MCF 10A (cell line): ENCODE measurements around the gene TRIM8. TPM values are rescaled to one million over a fixed set of nuclear protein-coding genes. Genes with fewer than 3 reads are reported as not detected.

Experiments used
- BruUV-seq: library from RNA; stranded (reverse); fragments of 400-500 nt; replicated peaks from 2 replicates; lab custom pipeline; 2021; lab: Mats Ljungman, UMichigan
- CTCF ChIA-PET: fragments of 300-600 bp; sonication (Branson Sonifier 250); formaldehyde crosslinking; extraction: SDS; loops from one replicate; lab custom pipeline; 2021; ENCODE audit warnings: antibody characterized with exemption, inconsistent platforms; lab: Yijun Ruan, JAX
- POLR2A ChIA-PET: fragments of 300-600, 350-650 bp; sonication (Branson Sonifier 250); formaldehyde crosslinking; extraction: SDS; loops from one replicate; lab custom pipeline; 2020; ENCODE audit warnings: antibody characterized with exemption, inconsistent platforms; lab: Yijun Ruan, JAX
- DNase-seq: peaks from one replicate; pipeline ENCODE4 v3.0.0-alpha.2; 2018; ENCODE audit not compliant: unreplicated experiment
- H3K27ac Mint-ChIP-seq: one replicate; pipeline ENCODE4 v1.8.0; 2022; ENCODE audit warnings: mild to moderate bottlenecking, low read depth, mixed read lengths; ENCODE audit not compliant: unreplicated experiment
- H3K27me3 Mint-ChIP-seq: one replicate; pipeline ENCODE4 v1.8.0; 2022; ENCODE audit warnings: mixed read lengths; ENCODE audit not compliant: insufficient read depth, unreplicated experiment
- H3K36me3 Mint-ChIP-seq: one replicate; pipeline ENCODE4 v1.8.0; 2022; ENCODE audit warnings: mild to moderate bottlenecking, moderate library complexity, mixed read lengths; ENCODE audit not compliant: insufficient read depth, unreplicated experiment
- H3K4me1 Mint-ChIP-seq: one replicate; pipeline ENCODE4 v1.8.0; 2022; ENCODE audit warnings: mixed read lengths; ENCODE audit not compliant: insufficient read depth, unreplicated experiment
- H3K4me3 Mint-ChIP-seq: one replicate; pipeline ENCODE4 v1.8.0; 2022; ENCODE audit warnings: mild to moderate bottlenecking, moderate library complexity, mixed read lengths; ENCODE audit not compliant: unreplicated experiment
- H3K9me3 Mint-ChIP-seq: one replicate; pipeline ENCODE4 v1.8.0; 2022; ENCODE audit warnings: mixed read lengths; ENCODE audit not compliant: unreplicated experiment
- intact Hi-C: fragments of 100-400 bp; cut with micrococcal nuclease; formaldehyde crosslinking; loops from 2 replicates; pipeline ENCODE4 v1.14.1; 2022
- total RNA-seq: library from RNA; stranded (reverse); gene quantifications from 2 replicates; pipeline ENCODE4 v1.2.3, GENCODE V29; 2022
- TF ChIP-seq, protein P1 (sequence below): fragments of 200-600 bp; IDR thresholded peaks from one replicate; pipeline ENCODE4 v1.8.0; 2022; ENCODE audit warnings: antibody characterized with exemption, mild to moderate bottlenecking; ENCODE audit not compliant: unreplicated experiment

The TRIM8 gene
- total RNA-seq, 1 experiment from 2014 or later = 78.1 TPM

DNA sequence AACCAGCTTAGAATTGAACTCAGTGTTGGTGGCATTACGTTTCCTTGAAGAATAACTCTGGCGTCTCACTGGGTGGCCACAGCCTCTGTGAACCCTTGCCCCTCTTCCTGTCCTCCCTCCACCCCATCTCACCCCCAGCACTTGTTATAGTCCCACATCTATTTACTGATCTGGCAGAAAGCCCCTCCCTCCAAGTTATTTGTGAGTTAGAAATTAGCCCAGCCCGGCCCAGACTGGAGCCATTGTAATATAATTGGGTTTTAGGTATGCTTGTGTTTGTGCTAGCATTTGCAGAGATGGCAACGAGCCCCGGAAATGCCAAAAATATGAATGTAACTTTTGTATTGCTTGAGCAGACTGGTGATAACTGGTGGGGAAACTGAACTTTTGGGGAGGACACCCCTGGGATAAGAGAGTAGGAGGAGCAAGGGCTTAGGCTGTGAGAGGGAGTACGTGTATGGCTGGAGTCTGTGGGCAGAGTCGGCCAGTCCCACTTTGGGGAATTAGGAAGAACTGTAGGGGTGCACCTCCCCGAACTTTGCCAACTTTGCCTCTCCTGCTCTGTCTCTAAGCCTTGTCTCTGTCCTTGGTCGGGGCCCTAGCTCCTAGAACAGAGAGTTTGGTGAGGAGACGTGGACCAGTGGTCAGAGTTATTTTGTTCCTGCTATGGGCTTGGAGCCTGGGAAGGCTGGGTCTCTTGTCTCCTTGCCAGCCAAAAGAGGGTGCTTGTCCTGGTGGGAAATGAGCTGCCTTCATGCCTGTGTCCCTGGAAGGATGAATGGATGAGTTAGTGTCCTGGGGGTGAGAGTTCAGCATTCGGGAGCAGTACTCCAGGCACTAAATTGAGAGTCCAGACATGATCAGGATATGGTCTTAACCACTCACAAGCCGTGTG lies 19.3 kb upstream of the TRIM8 start:
- BruUV-seq = no TSS peak
- no peaks in the 10 kb centered on the region for H3K27me3 Mint-ChIP-seq
- H3K9me3 Mint-ChIP-seq = no peaks in the 10 kb centered on the region
- no peak overlapping the region for H3K4me3 Mint-ChIP-seq
- intact Hi-C loops = no loop called here
- no peak for DNase-seq
- no peaks in the 10 kb centered on the region for H3K36me3 Mint-ChIP-seq
- TF ChIP-seq, protein P1, sequence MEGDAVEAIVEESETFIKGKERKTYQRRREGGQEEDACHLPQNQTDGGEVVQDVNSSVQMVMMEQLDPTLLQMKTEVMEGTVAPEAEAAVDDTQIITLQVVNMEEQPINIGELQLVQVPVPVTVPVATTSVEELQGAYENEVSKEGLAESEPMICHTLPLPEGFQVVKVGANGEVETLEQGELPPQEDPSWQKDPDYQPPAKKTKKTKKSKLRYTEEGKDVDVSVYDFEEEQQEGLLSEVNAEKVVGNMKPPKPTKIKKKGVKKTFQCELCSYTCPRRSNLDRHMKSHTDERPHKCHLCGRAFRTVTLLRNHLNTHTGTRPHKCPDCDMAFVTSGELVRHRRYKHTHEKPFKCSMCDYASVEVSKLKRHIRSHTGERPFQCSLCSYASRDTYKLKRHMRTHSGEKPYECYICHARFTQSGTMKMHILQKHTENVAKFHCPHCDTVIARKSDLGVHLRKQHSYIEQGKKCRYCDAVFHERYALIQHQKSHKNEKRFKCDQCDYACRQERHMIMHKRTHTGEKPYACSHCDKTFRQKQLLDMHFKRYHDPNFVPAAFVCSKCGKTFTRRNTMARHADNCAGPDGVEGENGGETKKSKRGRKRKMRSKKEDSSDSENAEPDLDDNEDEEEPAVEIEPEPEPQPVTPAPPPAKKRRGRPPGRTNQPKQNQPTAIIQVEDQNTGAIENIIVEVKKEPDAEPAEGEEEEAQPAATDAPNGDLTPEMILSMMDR = no peak
- ChIA-PET POLR2A (interaction anchor here (4.4 kb wide), 1 partner anchor 17 kb away, joined by 29 read pairs; no protein-coding TSS in a partner anchor), CTCF (interaction anchor here (0.6 to 1.3 kb wide), 5 partner anchors 10 to 394 kb away, joined by 3 to 4 read pairs (median 3); partner anchors contain the start of gene TRIM8)
- peaks cover 27% of the 10 kb centered on the region for H3K4me1 Mint-ChIP-seq
- no peak overlapping the region for H3K27ac Mint-ChIP-seq

GRCh38 chr10:102626026-102626685 lies 18.1 kb upstream of the TRIM8 start:
- POLR2A ChIA-PET = interaction anchor here (0.7 to 4.4 kb wide), 3 partner anchors 16 to 524 kb away, joined by 3 to 29 read pairs (median 15); partner anchors contain the start of gene TRIM8
- TF ChIP-seq, protein P1 = no peak
- no peaks in the 10 kb centered on the region for H3K27me3 Mint-ChIP-seq
- no TSS peak for BruUV-seq
- no peak overlapping the region for H3K4me3 Mint-ChIP-seq
- intact Hi-C loops = no loop called here
- no peak overlapping the region for H3K27ac Mint-ChIP-seq
- H3K36me3 Mint-ChIP-seq = no peaks in the 10 kb centered on the region
- H3K9me3 Mint-ChIP-seq = no peaks in the 10 kb centered on the region
- DNase-seq = no peak
- H3K4me1 Mint-ChIP-seq = peaks cover 31% of the 10 kb centered on the region
- CTCF ChIA-PET = interaction anchor here (0.6 kb wide), 1 partner anchor 1649 kb away, joined by 5 read pairs; no protein-coding TSS in a partner anchor

DNA sequence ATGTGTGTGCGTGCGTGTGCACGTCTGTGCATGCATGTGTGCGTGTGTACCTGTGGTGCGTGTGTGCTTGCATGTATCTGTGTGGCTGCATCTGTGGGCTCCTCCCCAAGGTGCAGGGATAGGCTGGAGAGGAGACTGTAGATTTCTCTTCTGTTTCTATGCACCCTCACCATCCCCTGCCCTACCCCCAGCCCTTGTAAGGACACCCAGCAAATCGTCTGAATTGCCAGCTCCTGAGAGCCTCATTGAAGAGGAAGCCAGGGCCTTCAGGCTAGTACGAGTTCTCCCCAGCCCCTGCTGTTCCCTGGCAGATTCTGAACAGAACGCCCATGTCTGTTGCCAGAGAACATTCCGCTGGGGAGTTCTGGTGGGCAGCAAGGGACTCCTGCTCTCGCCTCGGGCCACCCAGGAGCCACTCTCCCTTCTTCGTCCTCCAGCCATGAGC lies 17.0 kb upstream of the TRIM8 start:
- ChIA-PET CTCF (interaction anchor here (0.9 to 1.1 kb wide), 2 partner anchors 17 to 124 kb away, joined by 3 read pairs; partner anchors contain the start of gene TRIM8), POLR2A (interaction anchor here (0.6 to 4.4 kb wide), 5 partner anchors 15 to 284 kb away, joined by 3 to 29 read pairs (median 3); partner anchors contain the start of genes ARL3, SFXN2 and TRIM8)
- Mint-ChIP-seq H3K9me3 (no peaks in the 10 kb centered on the region), H3K27me3 (no peaks in the 10 kb centered on the region), H3K4me1 (peaks cover 35% of the 10 kb centered on the region), H3K27ac (peak overlapping the region; percentile 53), H3K36me3 (no peaks in the 10 kb centered on the region), H3K4me3 (no peak overlapping the region)
- BruUV-seq = no TSS peak
- TF ChIP-seq, protein P1 = no peak
- no peak for DNase-seq
- intact Hi-C loops = no loop called here
